HEK293 (cell line): ENCODE results near the gene TRMT1.

Source experiments
- BCL11B ChIP-seq: fragments of 450-650 bp; formaldehyde crosslinking; IDR thresholded peaks from 2 replicates; pipeline ENCODE4 v1.5.1; 2016; ENCODE audit warnings: low read depth, missing biosample characterization, missing genetic modification characterization
- FEZF1 ChIP-seq: fragments of 450-650 bp; formaldehyde crosslinking; IDR thresholded peaks from 2 replicates; pipeline ENCODE4 v1.5.1; 2016; ENCODE audit warnings: missing biosample characterization, missing genetic modification characterization
- IKZF3 ChIP-seq: fragments of 450-650 bp; IDR thresholded peaks from 2 replicates; pipeline ENCODE4 v1.5.0; 2018; ENCODE audit warnings: missing biosample characterization, mild to moderate bottlenecking, missing genetic modification characterization, moderate library complexity
- KLF1 ChIP-seq: fragments of 450-650 bp; formaldehyde crosslinking; IDR thresholded peaks from 2 replicates; pipeline ENCODE4 v1.5.1; 2016; ENCODE audit warnings: missing biosample characterization, missing genetic modification characterization
- KLF16 ChIP-seq: fragments of 450-650 bp; formaldehyde crosslinking; IDR thresholded peaks from 2 replicates; pipeline ENCODE4 v1.5.1; 2017; ENCODE audit warnings: missing biosample characterization, missing genetic modification characterization
- KLF8 ChIP-seq: fragments of 450-650 bp; formaldehyde crosslinking; IDR thresholded peaks from 2 replicates; pipeline ENCODE4 v1.5.1; 2016; ENCODE audit warnings: missing biosample characterization, missing genetic modification characterization
- YY1 ChIP-seq: fragments of 450-650 bp; formaldehyde crosslinking; IDR thresholded peaks from 2 replicates; pipeline ENCODE4 v1.5.1; 2018; ENCODE audit warnings: missing biosample characterization, missing genetic modification characterization
- ZFHX2 ChIP-seq: fragments of 450-650 bp; formaldehyde crosslinking; conservative IDR thresholded peaks from 2 replicates; pipeline ENCODE4 v1.5.1; 2016; ENCODE audit warnings: missing biosample characterization, missing genetic modification characterization
- ZNF132 ChIP-seq: fragments of 450-650 bp; formaldehyde crosslinking; IDR thresholded peaks from 2 replicates; pipeline ENCODE4 v1.5.1; 2017; ENCODE audit warnings: missing biosample characterization, missing genetic modification characterization, borderline replicate concordance
- ZNF2 ChIP-seq: fragments of 450-650 bp; formaldehyde crosslinking; IDR thresholded peaks from 2 replicates; pipeline ENCODE4 v1.5.1; 2016; ENCODE audit warnings: missing biosample characterization, missing genetic modification characterization
- ZNF324 ChIP-seq: fragments of 450-650 bp; formaldehyde crosslinking; IDR thresholded peaks from 2 replicates; pipeline ENCODE4 v1.5.1; 2016; ENCODE audit warnings: missing biosample characterization, missing genetic modification characterization
- ZNF394 ChIP-seq: fragments of 450-650 bp; formaldehyde crosslinking; IDR thresholded peaks from 2 replicates; pipeline ENCODE4 v1.5.1; 2016; ENCODE audit warnings: missing biosample characterization, missing genetic modification characterization, mild to moderate bottlenecking, moderate library complexity, borderline replicate concordance
- ZNF48 ChIP-seq: fragments of 450-650 bp; formaldehyde crosslinking; IDR thresholded peaks from 2 replicates; pipeline ENCODE4 v1.5.1; 2016; ENCODE audit warnings: missing biosample characterization, missing genetic modification characterization
- ZNF549 ChIP-seq: fragments of 450-650 bp; IDR thresholded peaks from 2 replicates; pipeline ENCODE4 v1.5.1; 2018; ENCODE audit warnings: missing biosample characterization, missing genetic modification characterization, mild to moderate bottlenecking, inconsistent platforms, moderate library complexity
- ZNF600 ChIP-seq: fragments of 450-650 bp; formaldehyde crosslinking; IDR thresholded peaks from 2 replicates; pipeline ENCODE4 v1.5.1; 2016; ENCODE audit warnings: missing biosample characterization, missing genetic modification characterization
- ZNF670 ChIP-seq: fragments of 450-650 bp; formaldehyde crosslinking; IDR thresholded peaks from 2 replicates; pipeline ENCODE4 v1.5.1; 2016; ENCODE audit warnings: missing biosample characterization, missing genetic modification characterization, low read depth
- ZNF837 ChIP-seq: fragments of 450-650 bp; formaldehyde crosslinking; IDR thresholded peaks from 2 replicates; pipeline ENCODE4 v1.5.1; 2016; ENCODE audit warnings: missing biosample characterization, missing genetic modification characterization
- ZXDB ChIP-seq: fragments of 450-650 bp; formaldehyde crosslinking; IDR thresholded peaks from 2 replicates; pipeline ENCODE4 v1.5.1; 2016; ENCODE audit warnings: missing biosample characterization, missing genetic modification characterization
- TF ChIP-seq, protein P1 (sequence below): fragments of 450-650 bp; formaldehyde crosslinking; IDR thresholded peaks from 2 replicates; pipeline ENCODE4 v1.5.1; 2016; ENCODE audit warnings: missing biosample characterization, missing genetic modification characterization, borderline replicate concordance
- TF ChIP-seq, protein P2 (sequence below): fragments of 450-650 bp; formaldehyde crosslinking; IDR thresholded peaks from 2 replicates; pipeline ENCODE4 v1.5.1; 2016; ENCODE audit warnings: missing biosample characterization, missing genetic modification characterization
- TF ChIP-seq, protein P3 (sequence below): fragments of 450-650 bp; formaldehyde crosslinking; IDR thresholded peaks from 2 replicates; pipeline ENCODE4 v1.5.1; 2016; ENCODE audit warnings: missing biosample characterization, missing genetic modification characterization
- TF ChIP-seq, protein P4 (sequence below): fragments of 450-650 bp; formaldehyde crosslinking; IDR thresholded peaks from 2 replicates; pipeline ENCODE4 v1.5.1; 2017; ENCODE audit warnings: missing biosample characterization, missing genetic modification characterization
- TF ChIP-seq, protein P5 (sequence below): fragments of 450-650 bp; formaldehyde crosslinking; IDR thresholded peaks from 2 replicates; pipeline ENCODE4 v1.5.1; 2016; ENCODE audit warnings: missing biosample characterization, missing genetic modification characterization
- TF ChIP-seq, protein P6 (sequence below): fragments of 450-650 bp; formaldehyde crosslinking; IDR thresholded peaks from 2 replicates; pipeline ENCODE4 v1.5.1; 2016; ENCODE audit warnings: missing biosample characterization, missing genetic modification characterization, low read depth
- TF ChIP-seq, protein P7 (sequence below): fragments of 450-650 bp; formaldehyde crosslinking; IDR thresholded peaks from 2 replicates; pipeline ENCODE4 v1.5.1; 2016; ENCODE audit warnings: missing biosample characterization, missing genetic modification characterization

Gene TRMT1

DNA sequence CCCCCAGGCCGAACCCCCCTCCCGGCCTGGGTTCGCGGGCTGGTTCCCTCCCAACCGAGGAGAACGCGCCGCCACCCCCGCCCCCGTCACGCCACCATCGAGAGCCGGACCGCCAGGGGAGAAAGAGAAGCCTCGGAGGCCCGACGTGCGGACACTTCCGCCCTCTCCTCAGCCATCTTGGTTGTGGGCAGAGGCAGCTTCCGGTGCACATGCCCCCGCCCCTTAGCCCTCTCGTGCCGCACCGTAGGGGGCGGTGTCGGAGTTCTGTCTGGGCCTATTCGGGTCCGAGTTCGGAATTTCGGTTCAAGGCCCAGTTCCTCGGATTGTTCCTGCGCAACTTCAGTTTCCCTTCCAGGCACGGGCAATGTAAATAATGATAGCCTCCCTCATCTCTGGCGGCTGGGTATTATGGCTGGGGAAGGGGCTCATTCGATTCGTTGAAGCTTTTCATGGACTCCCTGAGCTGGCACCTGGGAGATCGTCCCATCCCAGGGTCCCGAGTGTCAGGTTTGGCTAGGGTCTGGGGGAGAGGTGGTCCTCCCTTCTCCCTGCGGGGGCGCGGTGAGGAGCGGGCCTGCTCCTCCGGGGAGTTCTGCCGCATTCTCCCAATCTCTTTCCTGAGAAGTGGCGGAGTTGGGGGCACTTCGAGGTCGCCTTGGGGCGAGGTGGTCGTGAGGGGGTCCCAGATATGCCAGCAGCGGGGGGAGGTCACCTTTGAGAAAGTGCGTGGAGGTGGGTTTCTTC, 33.8 kb upstream of the TRMT1 start, which contains the start of the genes IER2 and STX10 (continued):
- no peak; the same call in 1 of the 2 replicates for TF ChIP-seq ZNF394 (tag by site-specific recombination)
- TF ChIP-seq KLF8 (tag by site-specific recombination): peak; percentile 91
- peak; percentile 89 for TF ChIP-seq ZXDB (tag by site-specific recombination)
- TF ChIP-seq YY1 (tag by site-specific recombination): peak; percentile 95
- TF ChIP-seq IKZF3 (tag by site-specific recombination): no peak
- peak; percentile 62 for TF ChIP-seq KLF1 (tag by site-specific recombination)
- 0 out of 2 replicates have a peak, but pooled peaks have one; percentile 5 for TF ChIP-seq ZNF2
- TF ChIP-seq BCL11B: peak; percentile 14; the same call in 1 of the 2 replicates
- TF ChIP-seq ZNF324 (tag by site-specific recombination): peak; percentile 12; the same call in 1 of the 2 replicates
- peak; percentile 65 for TF ChIP-seq ZFHX2 (tag by site-specific recombination)
- no peak for TF ChIP-seq ZNF549 (tag by site-specific recombination)
- TF ChIP-seq, protein P1, sequence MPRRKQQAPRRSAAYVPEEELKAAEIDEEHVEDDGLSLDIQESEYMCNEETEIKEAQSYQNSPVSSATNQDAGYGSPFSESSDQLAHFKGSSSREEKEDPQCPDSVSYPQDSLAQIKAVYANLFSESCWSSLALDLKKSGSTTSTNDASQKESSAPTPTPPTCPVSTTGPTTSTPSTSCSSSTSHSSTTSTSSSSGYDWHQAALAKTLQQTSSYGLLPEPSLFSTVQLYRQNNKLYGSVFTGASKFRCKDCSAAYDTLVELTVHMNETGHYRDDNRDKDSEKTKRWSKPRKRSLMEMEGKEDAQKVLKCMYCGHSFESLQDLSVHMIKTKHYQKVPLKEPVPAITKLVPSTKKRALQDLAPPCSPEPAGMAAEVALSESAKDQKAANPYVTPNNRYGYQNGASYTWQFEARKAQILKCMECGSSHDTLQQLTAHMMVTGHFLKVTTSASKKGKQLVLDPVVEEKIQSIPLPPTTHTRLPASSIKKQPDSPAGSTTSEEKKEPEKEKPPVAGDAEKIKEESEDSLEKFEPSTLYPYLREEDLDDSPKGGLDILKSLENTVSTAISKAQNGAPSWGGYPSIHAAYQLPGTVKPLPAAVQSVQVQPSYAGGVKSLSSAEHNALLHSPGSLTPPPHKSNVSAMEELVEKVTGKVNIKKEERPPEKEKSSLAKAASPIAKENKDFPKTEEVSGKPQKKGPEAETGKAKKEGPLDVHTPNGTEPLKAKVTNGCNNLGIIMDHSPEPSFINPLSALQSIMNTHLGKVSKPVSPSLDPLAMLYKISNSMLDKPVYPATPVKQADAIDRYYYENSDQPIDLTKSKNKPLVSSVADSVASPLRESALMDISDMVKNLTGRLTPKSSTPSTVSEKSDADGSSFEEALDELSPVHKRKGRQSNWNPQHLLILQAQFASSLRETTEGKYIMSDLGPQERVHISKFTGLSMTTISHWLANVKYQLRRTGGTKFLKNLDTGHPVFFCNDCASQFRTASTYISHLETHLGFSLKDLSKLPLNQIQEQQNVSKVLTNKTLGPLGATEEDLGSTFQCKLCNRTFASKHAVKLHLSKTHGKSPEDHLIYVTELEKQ: no peak
- TF ChIP-seq, protein P2, sequence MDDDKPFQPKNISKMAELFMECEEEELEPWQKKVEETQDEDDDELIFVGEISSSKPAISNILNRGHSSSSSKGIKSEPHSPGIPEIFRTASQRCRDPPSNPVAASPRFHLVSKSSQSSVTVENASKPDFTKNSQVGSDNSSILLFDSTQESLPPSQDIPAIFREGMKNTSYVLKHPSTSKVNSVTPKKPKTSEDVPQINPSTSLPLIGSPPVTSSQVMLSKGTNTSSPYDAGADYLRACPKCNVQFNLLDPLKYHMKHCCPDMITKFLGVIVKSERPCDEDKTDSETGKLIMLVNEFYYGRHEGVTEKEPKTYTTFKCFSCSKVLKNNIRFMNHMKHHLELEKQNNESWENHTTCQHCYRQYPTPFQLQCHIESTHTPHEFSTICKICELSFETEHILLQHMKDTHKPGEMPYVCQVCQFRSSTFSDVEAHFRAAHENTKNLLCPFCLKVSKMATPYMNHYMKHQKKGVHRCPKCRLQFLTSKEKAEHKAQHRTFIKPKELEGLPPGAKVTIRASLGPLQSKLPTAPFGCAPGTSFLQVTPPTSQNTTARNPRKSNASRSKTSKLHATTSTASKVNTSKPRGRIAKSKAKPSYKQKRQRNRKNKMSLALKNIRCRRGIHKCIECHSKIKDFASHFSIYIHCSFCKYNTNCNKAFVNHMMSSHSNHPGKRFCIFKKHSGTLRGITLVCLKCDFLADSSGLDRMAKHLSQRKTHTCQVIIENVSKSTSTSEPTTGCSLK (tag by site-specific recombination): no peak
- TF ChIP-seq, protein P3, sequence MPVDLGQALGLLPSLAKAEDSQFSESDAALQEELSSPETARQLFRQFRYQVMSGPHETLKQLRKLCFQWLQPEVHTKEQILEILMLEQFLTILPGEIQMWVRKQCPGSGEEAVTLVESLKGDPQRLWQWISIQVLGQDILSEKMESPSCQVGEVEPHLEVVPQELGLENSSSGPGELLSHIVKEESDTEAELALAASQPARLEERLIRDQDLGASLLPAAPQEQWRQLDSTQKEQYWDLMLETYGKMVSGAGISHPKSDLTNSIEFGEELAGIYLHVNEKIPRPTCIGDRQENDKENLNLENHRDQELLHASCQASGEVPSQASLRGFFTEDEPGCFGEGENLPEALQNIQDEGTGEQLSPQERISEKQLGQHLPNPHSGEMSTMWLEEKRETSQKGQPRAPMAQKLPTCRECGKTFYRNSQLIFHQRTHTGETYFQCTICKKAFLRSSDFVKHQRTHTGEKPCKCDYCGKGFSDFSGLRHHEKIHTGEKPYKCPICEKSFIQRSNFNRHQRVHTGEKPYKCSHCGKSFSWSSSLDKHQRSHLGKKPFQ (tag by site-specific recombination): no peak
- TF ChIP-seq ZNF600: peak; percentile 86
- TF ChIP-seq KLF16 (tag by site-specific recombination): peak; percentile 87
- TF ChIP-seq FEZF1: no peak
- TF ChIP-seq ZNF837 (tag by site-specific recombination): no peak
- TF ChIP-seq, protein P4, sequence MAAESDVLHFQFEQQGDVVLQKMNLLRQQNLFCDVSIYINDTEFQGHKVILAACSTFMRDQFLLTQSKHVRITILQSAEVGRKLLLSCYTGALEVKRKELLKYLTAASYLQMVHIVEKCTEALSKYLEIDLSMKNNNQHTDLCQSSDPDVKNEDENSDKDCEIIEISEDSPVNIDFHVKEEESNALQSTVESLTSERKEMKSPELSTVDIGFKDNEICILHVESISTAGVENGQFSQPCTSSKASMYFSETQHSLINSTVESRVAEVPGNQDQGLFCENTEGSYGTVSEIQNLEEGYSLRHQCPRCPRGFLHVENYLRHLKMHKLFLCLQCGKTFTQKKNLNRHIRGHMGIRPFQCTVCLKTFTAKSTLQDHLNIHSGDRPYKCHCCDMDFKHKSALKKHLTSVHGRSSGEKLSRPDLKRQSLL (tag by site-specific recombination): no peak; the same call in 1 of the 2 replicates
- TF ChIP-seq, protein P5, sequence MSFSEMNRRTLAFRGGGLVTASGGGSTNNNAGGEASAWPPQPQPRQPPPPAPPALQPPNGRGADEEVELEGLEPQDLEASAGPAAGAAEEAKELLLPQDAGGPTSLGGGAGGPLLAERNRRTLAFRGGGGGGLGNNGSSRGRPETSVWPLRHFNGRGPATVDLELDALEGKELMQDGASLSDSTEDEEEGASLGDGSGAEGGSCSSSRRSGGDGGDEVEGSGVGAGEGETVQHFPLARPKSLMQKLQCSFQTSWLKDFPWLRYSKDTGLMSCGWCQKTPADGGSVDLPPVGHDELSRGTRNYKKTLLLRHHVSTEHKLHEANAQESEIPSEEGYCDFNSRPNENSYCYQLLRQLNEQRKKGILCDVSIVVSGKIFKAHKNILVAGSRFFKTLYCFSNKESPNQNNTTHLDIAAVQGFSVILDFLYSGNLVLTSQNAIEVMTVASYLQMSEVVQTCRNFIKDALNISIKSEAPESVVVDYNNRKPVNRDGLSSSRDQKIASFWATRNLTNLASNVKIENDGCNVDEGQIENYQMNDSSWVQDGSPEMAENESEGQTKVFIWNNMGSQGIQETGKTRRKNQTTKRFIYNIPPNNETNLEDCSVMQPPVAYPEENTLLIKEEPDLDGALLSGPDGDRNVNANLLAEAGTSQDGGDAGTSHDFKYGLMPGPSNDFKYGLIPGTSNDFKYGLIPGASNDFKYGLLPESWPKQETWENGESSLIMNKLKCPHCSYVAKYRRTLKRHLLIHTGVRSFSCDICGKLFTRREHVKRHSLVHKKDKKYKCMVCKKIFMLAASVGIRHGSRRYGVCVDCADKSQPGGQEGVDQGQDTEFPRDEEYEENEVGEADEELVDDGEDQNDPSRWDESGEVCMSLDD (tag by site-specific recombination): peak; percentile 72; the same call in 1 of the 2 replicates
- TF ChIP-seq, protein P6, sequence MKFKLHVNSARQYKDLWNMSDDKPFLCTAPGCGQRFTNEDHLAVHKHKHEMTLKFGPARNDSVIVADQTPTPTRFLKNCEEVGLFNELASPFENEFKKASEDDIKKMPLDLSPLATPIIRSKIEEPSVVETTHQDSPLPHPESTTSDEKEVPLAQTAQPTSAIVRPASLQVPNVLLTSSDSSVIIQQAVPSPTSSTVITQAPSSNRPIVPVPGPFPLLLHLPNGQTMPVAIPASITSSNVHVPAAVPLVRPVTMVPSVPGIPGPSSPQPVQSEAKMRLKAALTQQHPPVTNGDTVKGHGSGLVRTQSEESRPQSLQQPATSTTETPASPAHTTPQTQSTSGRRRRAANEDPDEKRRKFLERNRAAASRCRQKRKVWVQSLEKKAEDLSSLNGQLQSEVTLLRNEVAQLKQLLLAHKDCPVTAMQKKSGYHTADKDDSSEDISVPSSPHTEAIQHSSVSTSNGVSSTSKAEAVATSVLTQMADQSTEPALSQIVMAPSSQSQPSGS (tag by site-specific recombination): no peak
- no peak for TF ChIP-seq ZNF48 (tag by site-specific recombination)
- no peak for TF ChIP-seq ZNF132 (tag by site-specific recombination)
- TF ChIP-seq, protein P7, sequence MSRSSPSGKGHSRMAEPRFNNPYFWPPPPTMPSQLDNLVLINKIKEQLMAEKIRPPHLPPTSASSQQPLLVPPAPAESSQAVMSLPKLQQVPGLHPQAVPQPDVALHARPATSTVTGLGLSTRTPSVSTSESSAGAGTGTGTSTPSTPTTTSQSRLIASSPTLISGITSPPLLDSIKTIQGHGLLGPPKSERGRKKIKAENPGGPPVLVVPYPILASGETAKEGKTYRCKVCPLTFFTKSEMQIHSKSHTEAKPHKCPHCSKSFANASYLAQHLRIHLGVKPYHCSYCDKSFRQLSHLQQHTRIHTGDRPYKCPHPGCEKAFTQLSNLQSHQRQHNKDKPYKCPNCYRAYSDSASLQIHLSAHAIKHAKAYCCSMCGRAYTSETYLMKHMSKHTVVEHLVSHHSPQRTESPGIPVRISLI (tag by site-specific recombination): no peak
- TF ChIP-seq ZNF670 (tag by site-specific recombination): no peak
